ENCODE data around the gene TYSND1.

DNA sequence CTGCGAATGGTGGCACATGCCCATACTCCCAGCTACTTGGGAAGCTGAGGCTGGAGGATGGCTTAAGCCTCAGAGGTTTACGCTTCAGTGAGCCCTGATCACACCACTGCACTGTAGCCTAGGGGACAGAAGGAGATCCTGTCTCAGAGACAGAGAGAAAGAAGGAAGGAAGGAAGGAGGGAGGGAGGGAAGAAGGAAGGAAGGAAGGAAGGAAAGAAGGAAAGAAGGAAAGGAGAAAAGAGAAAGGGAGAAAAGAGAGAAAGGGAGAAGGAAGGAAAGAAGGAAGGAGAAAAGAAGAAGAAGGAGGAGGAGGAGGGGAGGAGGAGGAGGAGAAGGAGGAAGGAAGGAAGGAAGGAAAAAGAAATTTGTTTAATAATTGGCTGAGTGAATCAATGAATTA is 36.8 kb upstream of the TYSND1 start:
- TF ChIP-seq GABPA (IDR thresholded peaks at IDR 0.05; ENCODE audit: low read depth) (no peak), REST (IDR thresholded peaks at IDR 0.05; ENCODE audit: insufficient replicate concordance, low read depth) (no peak), CTCF (IDR thresholded peaks at IDR 0.05; ENCODE audit: insufficient read depth, low read length) (no peak), POLR2AphosphoS5 (IDR thresholded peaks at IDR 0.05; ENCODE audit: low read depth) (no peak)
